GM18870 (cell line): Measurements from ENCODE around the gene KIAA0232.

Experiments
- ATAC-seq: cut with Tn5 transposase; IDR thresholded peaks from one replicate; pipeline ENCODE4 v1.9.1; 2021; ENCODE audit warnings: moderate library complexity; ENCODE audit not compliant: unreplicated experiment

The KIAA0232 gene

GRCh38 chr4:6845027-6845426, 62.5 kb downstream of the KIAA0232 start:
- ATAC-seq = no peak

- ATAC-seq = no peak
These were observed 63.0 kb downstream of the KIAA0232 start for GRCh38 chr4:6845574-6845973.

GRCh38 chr4:6847178-6847577, 64.7 kb downstream of the KIAA0232 start:
- no peak for ATAC-seq

GRCh38 chr4:6848717-6849305, 66.3 kb downstream of the KIAA0232 start:
- no peak for ATAC-seq

GRCh38 chr4:6849691-6850090, 67.2 kb downstream of the KIAA0232 start:
- no peak for ATAC-seq

GRCh38 chr4:6851431-6851830, 68.9 kb downstream of the KIAA0232 start:
- ATAC-seq = no peak

GRCh38 chr4:6851962-6852361, 69.4 kb downstream of the KIAA0232 start:
- ATAC-seq = no peak

- ATAC-seq = no peak
These were observed 70.1 kb downstream of the KIAA0232 start for GRCh38 chr4:6852582-6852981.

GRCh38 chr4:6854098-6854744, 71.7 kb downstream of the KIAA0232 start:
- no peak for ATAC-seq

- peak; percentile 90 for ATAC-seq
These were observed 73.3 kb downstream of the KIAA0232 start for GRCh38 chr4:6855692-6856297.

GRCh38 chr4:6856391-6856790, 73.9 kb downstream of the KIAA0232 start:
- no peak for ATAC-seq

GRCh38 chr4:6857009-6857882, 74.7 kb downstream of the KIAA0232 start:
- ATAC-seq = no peak

- no peak for ATAC-seq
These were observed 76.5 kb downstream of the KIAA0232 start for GRCh38 chr4:6858997-6859396.

GRCh38 chr4:6859543-6859942, 77.0 kb downstream of the KIAA0232 start:
- ATAC-seq = no peak

- no peak for ATAC-seq
These were observed 85.9 kb downstream of the KIAA0232 start for GRCh38 chr4:6868386-6868785.

GRCh38 chr4:6869944-6870343, 87.4 kb downstream of the KIAA0232 start:
- no peak for ATAC-seq

GRCh38 chr4:6873291-6873690, 90.8 kb downstream of the KIAA0232 start:
- no peak for ATAC-seq

GRCh38 chr4:6873792-6874461, 91.4 kb downstream of the KIAA0232 start:
- ATAC-seq = no peak

GRCh38 chr4:6874981-6875380, 92.5 kb downstream of the KIAA0232 start:
- ATAC-seq = no peak

GRCh38 chr4:6875431-6875831, 92.9 kb downstream of the KIAA0232 start:
- no peak for ATAC-seq

- no peak for ATAC-seq
These were observed 93.9 kb downstream of the KIAA0232 start for GRCh38 chr4:6876440-6876839.
